HepG2 (cell line): ENCODE results near the gene RPTOR. TPM values are rescaled to one million over a fixed set of nuclear protein-coding genes. Genes with fewer than 3 reads are reported as not detected.
A peak's percentile ranks its signal among the peaks of the same experiment; 100 is the strongest.

Source experiments
- FOXA3 ChIP-seq: IDR thresholded peaks from 2 replicates; pipeline ENCODE4 v1.6.1; 2016; ENCODE audit warnings: missing genetic modification reagents, missing compliant biosample characterization
- NCOA1 ChIP-seq: sonication (generic); formaldehyde crosslinking; IDR thresholded peaks from 2 replicates; pipeline ENCODE4 v1.9.0; 2021; ENCODE audit warnings: missing genetic modification reagents
- NCOR1 ChIP-seq: fragments of 200-600 bp; sonication (generic); IDR thresholded peaks from 2 replicates; pipeline ENCODE4 v1.7.0; 2017; ENCODE audit warnings: antibody characterized with exemption, low read length, borderline replicate concordance
- POLR2AphosphoS2 ChIP-seq: IDR thresholded peaks from 2 replicates; pipeline ENCODE4 v1.6.1; 2011; ENCODE audit warnings: low read depth, low read length, improper control_type of control experiment
- ZNF260 ChIP-seq: sonication (generic); formaldehyde crosslinking; IDR thresholded peaks from 2 replicates; pipeline ENCODE4 v1.4.0; 2020; ENCODE audit warnings: missing genetic modification reagents, low read depth, mild to moderate bottlenecking, borderline replicate concordance
- ZNF274 ChIP-seq: sonication (generic); formaldehyde crosslinking; IDR thresholded peaks from 2 replicates; pipeline ENCODE4 v1.5.1; 2020; ENCODE audit warnings: mild to moderate bottlenecking, missing genetic modification reagents
- ZNF543 ChIP-seq: sonication (generic); formaldehyde crosslinking; IDR thresholded peaks from 2 replicates; pipeline ENCODE4 v1.4.0; 2020; ENCODE audit warnings: mild to moderate bottlenecking, missing genetic modification reagents
- ZNF557 ChIP-seq: sonication (generic); formaldehyde crosslinking; IDR thresholded peaks from 2 replicates; pipeline ENCODE4 v1.4.0; 2020; ENCODE audit warnings: missing genetic modification reagents
- ZNF564 ChIP-seq: sonication (generic); formaldehyde crosslinking; IDR thresholded peaks from 2 replicates; pipeline ENCODE4 v1.8.1; 2023; ENCODE audit warnings: mild to moderate bottlenecking, missing genetic modification reagents
- ZNF841 ChIP-seq: sonication (generic); formaldehyde crosslinking; IDR thresholded peaks from 2 replicates; pipeline ENCODE4 v1.8.1; 2023; ENCODE audit warnings: missing genetic modification reagents, borderline replicate concordance
- polyA plus RNA-seq, 8 experiments: library from polyadenylated mRNA; depleted of rRNA in 3 of 8; stranded (reverse) in 7 of 8; unstranded in 1 of 8; fragments of >200 nt; fragmentation: Illumina TruSeq in 4 of 8; extraction: Trizol in 4 of 8; gene quantifications; 2 replicates each; pipeline versions ENCODE4 v1.2.1 to v1.2.3, GENCODE V29; 2011 to 2016; ENCODE audit warnings: low read depth in 4 of 8, missing spikeins in 1 of 8, mixed read lengths in 1 of 8; ENCODE audit not compliant: insufficient read depth in 1 of 8
- total RNA-seq, 5 experiments: library from RNA; depleted of rRNA; stranded (reverse); fragments of >200 nt; fragmentation: Illumina TruSeq; extraction: Trizol; gene quantifications; 2 replicates each; pipeline ENCODE4 v1.2.3, GENCODE V29; 2016; ENCODE audit warnings: low read depth in 1 of 5
- TF ChIP-seq, protein P1 (sequence below): sonication (generic); formaldehyde crosslinking; IDR thresholded peaks from 2 replicates; pipeline ENCODE4 v1.4.0; 2020; ENCODE audit warnings: missing genetic modification reagents, borderline replicate concordance
- TF ChIP-seq, protein P2 (sequence below): sonication (generic); formaldehyde crosslinking; IDR thresholded peaks from 2 replicates; pipeline ENCODE4 v1.4.0; 2020; ENCODE audit warnings: missing genetic modification reagents
- TF ChIP-seq, protein P3 (sequence below): IDR thresholded peaks from 2 replicates; pipeline ENCODE4 v1.4.0; 2020; ENCODE audit warnings: mild to moderate bottlenecking, missing genetic modification reagents
- TF ChIP-seq, protein P4 (sequence below): fragments of 450-650 bp; IDR thresholded peaks from 2 replicates; pipeline ENCODE4 v1.6.1; 2017; ENCODE audit warnings: mild to moderate bottlenecking

RPTOR gene
- total and polyA plus RNA-seq, 2 of the 13 experiments (the other 11 are each of a cell fraction or from before 2014, with no cell fraction given) = 6.6 to 25.3 TPM

DNA sequence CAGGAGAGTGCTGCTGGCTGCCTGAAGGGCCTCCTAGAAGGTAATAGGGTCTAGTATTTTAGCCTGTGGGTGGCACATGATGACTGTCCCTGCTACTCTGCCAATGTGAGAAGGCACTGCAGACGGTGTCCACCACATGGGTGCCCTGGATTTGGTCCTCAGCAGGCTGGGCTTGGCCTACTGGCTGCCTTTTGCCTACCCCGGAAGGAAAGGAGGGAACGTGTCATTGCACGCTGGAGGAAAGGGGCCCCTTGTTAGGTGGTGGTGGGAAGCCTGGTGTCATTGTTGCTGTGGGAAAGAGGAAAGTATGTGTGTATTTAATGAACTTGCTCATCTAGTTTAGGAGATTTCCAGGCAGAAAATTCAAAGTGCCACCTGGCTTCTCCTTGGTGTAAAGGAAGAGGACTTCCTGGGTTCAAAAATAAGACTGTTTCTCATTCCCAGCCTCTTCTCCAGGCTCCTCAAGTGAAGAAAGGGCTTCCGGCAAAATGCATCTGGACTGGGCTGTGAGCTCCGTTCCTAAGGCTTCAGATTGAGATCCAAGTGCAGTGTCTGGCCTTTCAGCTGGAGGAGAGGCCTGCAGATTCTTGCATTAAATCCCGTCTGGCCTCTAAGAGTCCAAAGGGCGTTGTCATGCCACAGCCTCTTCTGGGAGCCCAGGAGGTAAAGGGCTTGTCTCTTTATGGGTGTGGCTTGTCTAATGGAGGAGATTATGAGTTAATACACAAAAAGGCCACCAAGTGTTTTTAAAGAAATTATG is 55.1 kb downstream of the RPTOR start (continued):
- no peak for TF ChIP-seq ZNF564
- TF ChIP-seq, protein P1, sequence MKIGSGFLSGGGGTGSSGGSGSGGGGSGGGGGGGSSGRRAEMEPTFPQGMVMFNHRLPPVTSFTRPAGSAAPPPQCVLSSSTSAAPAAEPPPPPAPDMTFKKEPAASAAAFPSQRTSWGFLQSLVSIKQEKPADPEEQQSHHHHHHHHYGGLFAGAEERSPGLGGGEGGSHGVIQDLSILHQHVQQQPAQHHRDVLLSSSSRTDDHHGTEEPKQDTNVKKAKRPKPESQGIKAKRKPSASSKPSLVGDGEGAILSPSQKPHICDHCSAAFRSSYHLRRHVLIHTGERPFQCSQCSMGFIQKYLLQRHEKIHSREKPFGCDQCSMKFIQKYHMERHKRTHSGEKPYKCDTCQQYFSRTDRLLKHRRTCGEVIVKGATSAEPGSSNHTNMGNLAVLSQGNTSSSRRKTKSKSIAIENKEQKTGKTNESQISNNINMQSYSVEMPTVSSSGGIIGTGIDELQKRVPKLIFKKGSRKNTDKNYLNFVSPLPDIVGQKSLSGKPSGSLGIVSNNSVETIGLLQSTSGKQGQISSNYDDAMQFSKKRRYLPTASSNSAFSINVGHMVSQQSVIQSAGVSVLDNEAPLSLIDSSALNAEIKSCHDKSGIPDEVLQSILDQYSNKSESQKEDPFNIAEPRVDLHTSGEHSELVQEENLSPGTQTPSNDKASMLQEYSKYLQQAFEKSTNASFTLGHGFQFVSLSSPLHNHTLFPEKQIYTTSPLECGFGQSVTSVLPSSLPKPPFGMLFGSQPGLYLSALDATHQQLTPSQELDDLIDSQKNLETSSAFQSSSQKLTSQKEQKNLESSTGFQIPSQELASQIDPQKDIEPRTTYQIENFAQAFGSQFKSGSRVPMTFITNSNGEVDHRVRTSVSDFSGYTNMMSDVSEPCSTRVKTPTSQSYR = no peak
- TF ChIP-seq, protein P2, sequence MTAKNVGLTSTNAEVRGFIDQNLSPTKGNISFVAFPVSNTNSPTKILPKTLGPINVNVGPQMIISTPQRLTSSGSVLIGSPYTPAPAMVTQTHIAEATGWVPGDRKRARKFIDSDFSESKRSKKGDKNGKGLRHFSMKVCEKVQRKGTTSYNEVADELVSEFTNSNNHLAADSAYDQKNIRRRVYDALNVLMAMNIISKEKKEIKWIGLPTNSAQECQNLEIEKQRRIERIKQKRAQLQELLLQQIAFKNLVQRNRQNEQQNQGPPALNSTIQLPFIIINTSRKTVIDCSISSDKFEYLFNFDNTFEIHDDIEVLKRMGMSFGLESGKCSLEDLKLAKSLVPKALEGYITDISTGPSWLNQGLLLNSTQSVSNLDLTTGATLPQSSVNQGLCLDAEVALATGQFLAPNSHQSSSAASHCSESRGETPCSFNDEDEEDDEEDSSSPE = no peak
- TF ChIP-seq ZNF274 (CRISPR knock-in tag) = no peak
- no peak for TF ChIP-seq NCOA1 (CRISPR knock-in tag)
- TF ChIP-seq ZNF260 = no peak
- no peak for TF ChIP-seq POLR2AphosphoS2
- TF ChIP-seq, protein P3, sequence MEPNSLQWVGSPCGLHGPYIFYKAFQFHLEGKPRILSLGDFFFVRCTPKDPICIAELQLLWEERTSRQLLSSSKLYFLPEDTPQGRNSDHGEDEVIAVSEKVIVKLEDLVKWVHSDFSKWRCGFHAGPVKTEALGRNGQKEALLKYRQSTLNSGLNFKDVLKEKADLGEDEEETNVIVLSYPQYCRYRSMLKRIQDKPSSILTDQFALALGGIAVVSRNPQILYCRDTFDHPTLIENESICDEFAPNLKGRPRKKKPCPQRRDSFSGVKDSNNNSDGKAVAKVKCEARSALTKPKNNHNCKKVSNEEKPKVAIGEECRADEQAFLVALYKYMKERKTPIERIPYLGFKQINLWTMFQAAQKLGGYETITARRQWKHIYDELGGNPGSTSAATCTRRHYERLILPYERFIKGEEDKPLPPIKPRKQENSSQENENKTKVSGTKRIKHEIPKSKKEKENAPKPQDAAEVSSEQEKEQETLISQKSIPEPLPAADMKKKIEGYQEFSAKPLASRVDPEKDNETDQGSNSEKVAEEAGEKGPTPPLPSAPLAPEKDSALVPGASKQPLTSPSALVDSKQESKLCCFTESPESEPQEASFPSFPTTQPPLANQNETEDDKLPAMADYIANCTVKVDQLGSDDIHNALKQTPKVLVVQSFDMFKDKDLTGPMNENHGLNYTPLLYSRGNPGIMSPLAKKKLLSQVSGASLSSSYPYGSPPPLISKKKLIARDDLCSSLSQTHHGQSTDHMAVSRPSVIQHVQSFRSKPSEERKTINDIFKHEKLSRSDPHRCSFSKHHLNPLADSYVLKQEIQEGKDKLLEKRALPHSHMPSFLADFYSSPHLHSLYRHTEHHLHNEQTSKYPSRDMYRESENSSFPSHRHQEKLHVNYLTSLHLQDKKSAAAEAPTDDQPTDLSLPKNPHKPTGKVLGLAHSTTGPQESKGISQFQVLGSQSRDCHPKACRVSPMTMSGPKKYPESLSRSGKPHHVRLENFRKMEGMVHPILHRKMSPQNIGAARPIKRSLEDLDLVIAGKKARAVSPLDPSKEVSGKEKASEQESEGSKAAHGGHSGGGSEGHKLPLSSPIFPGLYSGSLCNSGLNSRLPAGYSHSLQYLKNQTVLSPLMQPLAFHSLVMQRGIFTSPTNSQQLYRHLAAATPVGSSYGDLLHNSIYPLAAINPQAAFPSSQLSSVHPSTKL (CRISPR knock-in tag) = peak; percentile 68
- TF ChIP-seq, protein P4, sequence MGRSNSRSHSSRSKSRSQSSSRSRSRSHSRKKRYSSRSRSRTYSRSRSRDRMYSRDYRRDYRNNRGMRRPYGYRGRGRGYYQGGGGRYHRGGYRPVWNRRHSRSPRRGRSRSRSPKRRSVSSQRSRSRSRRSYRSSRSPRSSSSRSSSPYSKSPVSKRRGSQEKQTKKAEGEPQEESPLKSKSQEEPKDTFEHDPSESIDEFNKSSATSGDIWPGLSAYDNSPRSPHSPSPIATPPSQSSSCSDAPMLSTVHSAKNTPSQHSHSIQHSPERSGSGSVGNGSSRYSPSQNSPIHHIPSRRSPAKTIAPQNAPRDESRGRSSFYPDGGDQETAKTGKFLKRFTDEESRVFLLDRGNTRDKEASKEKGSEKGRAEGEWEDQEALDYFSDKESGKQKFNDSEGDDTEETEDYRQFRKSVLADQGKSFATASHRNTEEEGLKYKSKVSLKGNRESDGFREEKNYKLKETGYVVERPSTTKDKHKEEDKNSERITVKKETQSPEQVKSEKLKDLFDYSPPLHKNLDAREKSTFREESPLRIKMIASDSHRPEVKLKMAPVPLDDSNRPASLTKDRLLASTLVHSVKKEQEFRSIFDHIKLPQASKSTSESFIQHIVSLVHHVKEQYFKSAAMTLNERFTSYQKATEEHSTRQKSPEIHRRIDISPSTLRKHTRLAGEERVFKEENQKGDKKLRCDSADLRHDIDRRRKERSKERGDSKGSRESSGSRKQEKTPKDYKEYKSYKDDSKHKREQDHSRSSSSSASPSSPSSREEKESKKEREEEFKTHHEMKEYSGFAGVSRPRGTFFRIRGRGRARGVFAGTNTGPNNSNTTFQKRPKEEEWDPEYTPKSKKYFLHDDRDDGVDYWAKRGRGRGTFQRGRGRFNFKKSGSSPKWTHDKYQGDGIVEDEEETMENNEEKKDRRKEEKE = no peak
- peak; percentile 83 for TF ChIP-seq NCOR1
- TF ChIP-seq ZNF557 (CRISPR knock-in tag) = no peak
- peak; percentile 27; the same call in 1 of the 2 replicates for TF ChIP-seq FOXA3 (CRISPR knock-in tag)
- TF ChIP-seq ZNF543 (CRISPR knock-in tag) = 0 out of 2 replicates have a peak, but pooled peaks have one; percentile 51
- no peak for TF ChIP-seq ZNF841
- TF ChIP-seq, all 625 proteins: peak for 66
